HG03064 (cell line): ENCODE results near the gene PSMG4.
A peak's percentile ranks its signal among the peaks of the same experiment; 100 is the strongest.

Experiments used
- ATAC-seq: cut with Tn5 transposase; IDR thresholded peaks from one replicate; pipeline ENCODE4 v1.9.1; 2021; ENCODE audit warnings: low read depth; ENCODE audit not compliant: unreplicated experiment

Gene PSMG4

GRCh38 chr6:3258720-3259490, at the start of gene PSMG4:
PSMG4 (plus strand) TSS chr6:3258947; CDS start chr6:3259023, 76 bp downstream.
- ATAC-seq: peak; percentile 69

GRCh38 chr6:3209114-3210023, 49.4 kb upstream of the PSMG4 start:
- ATAC-seq: peak; percentile 51

- ATAC-seq: peak; percentile 13
These were observed 48.6 kb upstream of the PSMG4 start for GRCh38 chr6:3210024-3210610.

- ATAC-seq: no peak
These were observed 47.1 kb upstream of the PSMG4 start for GRCh38 chr6:3211681-3212080.

GRCh38 chr6:3212261-3212660, 46.5 kb upstream of the PSMG4 start:
- no peak for ATAC-seq

- no peak for ATAC-seq
These were observed 45.4 kb upstream of the PSMG4 start for GRCh38 chr6:3213334-3213695.

- no peak for ATAC-seq
These were observed 43.8 kb upstream of the PSMG4 start for GRCh38 chr6:3214898-3215297.

GRCh38 chr6:3217286-3217685, 41.5 kb upstream of the PSMG4 start:
- no peak for ATAC-seq

GRCh38 chr6:3218266-3218665, 40.5 kb upstream of the PSMG4 start:
- no peak for ATAC-seq

- no peak for ATAC-seq
These were observed 38.4 kb upstream of the PSMG4 start for GRCh38 chr6:3220366-3220765.

GRCh38 chr6:3221578-3221977, 37.2 kb upstream of the PSMG4 start:
- no peak for ATAC-seq

- no peak for ATAC-seq
These were observed 36.2 kb upstream of the PSMG4 start for GRCh38 chr6:3222506-3223038.

GRCh38 chr6:3226042-3226441, 32.7 kb upstream of the PSMG4 start:
- no peak for ATAC-seq

- ATAC-seq: no peak
These were observed 32.0 kb upstream of the PSMG4 start for GRCh38 chr6:3226481-3227362.

GRCh38 chr6:3227363-3228045, 31.2 kb upstream of the PSMG4 start, which contains the start of gene TUBB2B:
TUBB2B (minus strand) TSS chr6:3227653; CDS start chr6:3227543, 110 bp downstream.
- no peak for ATAC-seq

GRCh38 chr6:3228046-3228671, 30.6 kb upstream of the PSMG4 start:
- ATAC-seq: no peak

GRCh38 chr6:3228771-3229565, 29.8 kb upstream of the PSMG4 start:
- ATAC-seq: no peak

GRCh38 chr6:3229566-3230178, 29.1 kb upstream of the PSMG4 start:
- no peak for ATAC-seq
